GM12878 (cell line): ENCODE data around the gene NKD2. TPM values are rescaled to one million over a fixed set of nuclear protein-coding genes. Genes with fewer than 3 reads are reported as not detected.
A peak's percentile ranks its signal among the peaks of the same experiment; 100 is the strongest.

Source experiments
- ATAC-seq: fragments of 200-7000 bp; cut with Tn5 transposase; 3 replicates; pipeline ENCODE4 v1.9.1; 2020; ENCODE audit warnings: mild to moderate bottlenecking, moderate library complexity
- BruUV-seq: library from RNA; stranded (reverse); fragments of 400-500 nt; replicated peaks from 2 replicates; lab custom pipeline; 2021; lab: Mats Ljungman, UMichigan
- CTCF ChIA-PET: fragments of 300-600 bp; sonication (Branson Sonifier 250); formaldehyde crosslinking; extraction: SDS; loops from one replicate; lab custom pipeline; 2021; ENCODE audit warnings: inconsistent platforms; lab: Yijun Ruan, JAX
- POLR2A ChIA-PET: fragments of 350-600 bp; formaldehyde crosslinking; extraction: SDS; loops from one replicate; lab custom pipeline; 2021; ENCODE audit warnings: inconsistent platforms; lab: Charles Lee
- RAD21 ChIA-PET: fragments of 300-600 bp; sonication (Branson Sonifier 250); formaldehyde crosslinking; loops from one replicate; lab custom pipeline; 2023; ENCODE audit warnings: antibody characterized with exemption; ENCODE audit not compliant: unreplicated experiment; lab: Charles Lee
- SMC1A ChIA-PET: fragments of 300-600 bp; sonication (Branson Sonifier 250); formaldehyde crosslinking; loops from one replicate; lab custom pipeline; 2023; ENCODE audit not compliant: unreplicated experiment, uncharacterized antibody; lab: Charles Lee
- DNase-seq: peaks from one replicate; pipeline ENCODE4 v3.0.0-alpha.2; 2011; ENCODE audit warnings: low read depth, low spot score
- FAIRE-seq: peaks from 3 replicates; lab custom pipeline; 2011; peaks lifted over from hg19 to GRCh38; lab: Jason Lieb, UNC
- H2AFZ ChIP-seq: 2 replicates; pipeline ENCODE4 v1.6.0; 2011; ENCODE audit warnings: low read depth, low read length, control low read depth; ENCODE audit not compliant: control insufficient read depth
- H3K27ac ChIP-seq: 2 replicates; pipeline ENCODE4 v1.5.1; 2011; ENCODE audit warnings: control low read depth; ENCODE audit not compliant: control insufficient read depth, insufficient read depth
- H3K27me3 ChIP-seq, 2 experiments: replicated peaks in 1 of 2; 2 replicates each; pipeline versions ENCODE4 v1.6.0 to v1.6.1; 2011; ENCODE audit warnings: low read length in 1 of 2; ENCODE audit not compliant: control insufficient read depth in 2 of 2, insufficient read depth in 2 of 2
- H3K36me3 ChIP-seq, 2 experiments: 2 replicates each; pipeline ENCODE4 v1.5.1; 2011; ENCODE audit warnings: low read length in 1 of 2; ENCODE audit not compliant: control insufficient read depth in 2 of 2, insufficient read depth in 2 of 2
- H3K4me1 ChIP-seq: 2 replicates; pipeline ENCODE4 v1.6.1; 2011; ENCODE audit warnings: mild to moderate bottlenecking, low read length, moderate library complexity, mixed read lengths; ENCODE audit not compliant: control insufficient read depth, insufficient read depth
- H3K4me2 ChIP-seq: 2 replicates; pipeline ENCODE4 v1.6.0; 2011; ENCODE audit warnings: control low read depth; ENCODE audit not compliant: control insufficient read depth, insufficient read depth
- H3K4me3 ChIP-seq: fragments of 200-600 bp; sonication (generic); 2 replicates; pipeline ENCODE4 v1.5.1; 2016
- H3K79me2 ChIP-seq: 2 replicates; pipeline ENCODE4 v1.6.0; 2011; ENCODE audit warnings: low read length; ENCODE audit not compliant: control insufficient read depth, insufficient read depth
- H3K9ac ChIP-seq: 2 replicates; pipeline ENCODE4 v1.8.0; 2011; ENCODE audit warnings: low read length, control low read depth, mixed read lengths; ENCODE audit not compliant: control insufficient read depth, insufficient read depth
- H3K9me3 ChIP-seq: replicated peaks from 3 replicates; pipeline ENCODE4 v1.5.1; 2011; ENCODE audit warnings: mild to moderate bottlenecking, low read length; ENCODE audit not compliant: control insufficient read depth, insufficient read depth
- H4K20me1 ChIP-seq: 2 replicates; pipeline ENCODE4 v1.6.0; 2011; ENCODE audit not compliant: control insufficient read depth, insufficient read depth
- BCL3 ChIP-seq: IDR thresholded peaks from 2 replicates; pipeline ENCODE4 v1.6.1; 2011; ENCODE audit warnings: borderline replicate concordance, low read depth, mild to moderate bottlenecking, moderate library complexity, low read length; ENCODE audit not compliant: insufficient read depth, poor library complexity, severe bottlenecking
- E2F8 ChIP-seq: fragments of 450-650 bp; IDR thresholded peaks from 2 replicates; pipeline ENCODE4 v1.6.1; 2018; ENCODE audit warnings: mild to moderate bottlenecking, low read depth, moderate library complexity; ENCODE audit not compliant: partially characterized antibody
- GABPA ChIP-seq: IDR thresholded peaks from 2 replicates; pipeline ENCODE4 v1.6.1; 2014; ENCODE audit warnings: antibody characterized with exemption, low read depth, mild to moderate bottlenecking, inconsistent platforms
- JUND ChIP-seq: IDR thresholded peaks from 2 replicates; pipeline ENCODE4 v1.6.1; 2012; ENCODE audit warnings: low read depth, mild to moderate bottlenecking, low read length, improper control_type of control experiment, moderate library complexity
- NR2C2 ChIP-seq: IDR thresholded peaks from 2 replicates; pipeline ENCODE4 v1.6.1; 2011; ENCODE audit warnings: borderline replicate concordance, low read depth; ENCODE audit not compliant: control insufficient read depth, insufficient read length
- RB1 ChIP-seq: fragments of 450-650 bp; formaldehyde crosslinking; IDR thresholded peaks from 2 replicates; pipeline ENCODE4 v1.6.1; 2017; ENCODE audit warnings: mild to moderate bottlenecking, borderline replicate concordance
- SIN3A ChIP-seq: IDR thresholded peaks from 2 replicates; pipeline ENCODE4 v1.6.1; 2012; ENCODE audit warnings: low read depth, low read length, improper control_type of control experiment
- TARDBP ChIP-seq: IDR thresholded peaks from 2 replicates; pipeline ENCODE4 v1.6.1; 2016; ENCODE audit warnings: borderline replicate concordance
- ZBED1 ChIP-seq: IDR thresholded peaks from 2 replicates; pipeline ENCODE4 v1.6.1; 2016; ENCODE audit warnings: borderline replicate concordance
- WGBS: methylation state at CpG from one replicate; pipeline ENCODE4 v1.1.6; 2016; ENCODE audit warnings: low lambda C conversion rate; ENCODE audit not compliant: insufficient replicate concordance, insufficient coverage; ENCODE audit errors: missing lambda C conversion rate; 5-methylcytosine and 5-hydroxymethylcytosine counted together
- in situ Hi-C: fragments of 300-500 bp; cut with MboI; formaldehyde crosslinking; loops from 9 replicates; pipeline ENCODE4 v1.14.3; 2018; ENCODE audit warnings: mixed read lengths
- intact Hi-C: fragments of 100-400 bp; cut with micrococcal nuclease; formaldehyde crosslinking; loops from one replicate; pipeline ENCODE4 v1.14.2; 2022; ENCODE audit not compliant: unreplicated experiment
- polyA plus RNA-seq, 11 experiments: library from polyadenylated mRNA; depleted of rRNA in 4 of 11; unstranded in 6 of 11; stranded (reverse) in 5 of 11; fragments of >200 nt; fragmentation: Nextera tagmentation in 4 of 11; fragmentation: Illumina TruSeq in 1 of 11; extraction: Ambion mirVana in 4 of 11; extraction: Trizol in 1 of 11; gene quantifications; 1 replicate in 1 of 11; 2 replicates in 10 of 11; pipeline versions ENCODE4 v1.2.1 to v1.2.3, GENCODE V29; 2011 to 2016; ENCODE audit warnings: inconsistent platforms in 2 of 11, missing spikeins in 2 of 11, low read depth in 1 of 11
- total RNA-seq, 4 experiments: library from RNA; depleted of rRNA in 3 of 4; stranded (reverse); fragments of >200 nt in 3 of 4; fragmentation: Illumina TruSeq in 1 of 4; extraction: Trizol in 1 of 4; gene quantifications; 2 replicates each; pipeline versions ENCODE4 v1.2.1 to v1.2.3, GENCODE V29; 2013 to 2021

NKD2 gene
- total and polyA plus RNA-seq, 10 of the 15 experiments (the other 5 are each of a cell fraction or from before 2014, with no cell fraction given) = 0.20 to 0.83 (median 0.26) TPM; not detected in 7

GRCh38 chr5:1041225-1042143 lies 32.9 kb downstream of the NKD2 start:
- in situ Hi-C loops (no loop called here), intact Hi-C loops (no loop called here)
- ChIA-PET SMC1A (no interaction called here), CTCF (no interaction called here), POLR2A (no interaction called here), RAD21 (no interaction called here)
- DNase-seq (no peak), ATAC-seq (no peak), FAIRE-seq (no peak)
- Histone ChIP-seq H3K4me3 (no peak overlapping the region), H3K27ac (no peak overlapping the region), H3K27me3 (no peaks in the 10 kb centered on the region), H2AFZ (no peak overlapping the region), H3K9ac (no peak overlapping the region), H3K36me3 (no peaks in the 10 kb centered on the region), H4K20me1 (no peaks in the 10 kb centered on the region), H3K4me1 (no peaks in the 10 kb centered on the region), H3K9me3 (no peaks in the 10 kb centered on the region; the same call in 2 of the 3 replicates), H3K4me2 (no peak overlapping the region), H3K79me2 (no peaks in the 10 kb centered on the region)
- WGBS = 49% methylated on average over 15 of the region's 15 CpGs
- BruUV-seq = no TSS peak
- TF ChIP-seq JUND (no peak), BCL3 (peak; percentile 62), GABPA (no peak)

GRCh38 chr5:1042626-1043025 lies 34.0 kb downstream of the NKD2 start:
- DNase-seq = no peak
- BruUV-seq = no TSS peak
- ChIA-PET SMC1A (no interaction called here), POLR2A (no interaction called here), RAD21 (no interaction called here), CTCF (no interaction called here)
- Histone ChIP-seq H3K79me2 (no peaks in the 10 kb centered on the region), H3K4me2 (no peak overlapping the region), H2AFZ (no peak overlapping the region), H3K27ac (no peak overlapping the region), H3K9me3 (no peaks in the 10 kb centered on the region; the same call in 2 of the 3 replicates), H3K4me1 (no peaks in the 10 kb centered on the region), H3K4me3 (no peak overlapping the region), H3K36me3 (no peaks in the 10 kb centered on the region), H3K9ac (no peak overlapping the region), H3K27me3 (no peaks in the 10 kb centered on the region), H4K20me1 (no peaks in the 10 kb centered on the region)
- intact Hi-C loops (no loop called here), in situ Hi-C loops (no loop called here)
- TF ChIP-seq NR2C2 = no peak
- TF ChIP-seq ZBED1 = no peak
- no peak for TF ChIP-seq TARDBP
- no peak for TF ChIP-seq SIN3A
- no peak for TF ChIP-seq RB1
- no peak for TF ChIP-seq E2F8
- no peak for FAIRE-seq
- no peak for ATAC-seq
- WGBS = 50% methylated on average over 7 of the region's 7 CpGs
